Activated T-cell treated with anti-CD3 and anti-CD28 coated beads for 48 hours (primary cell): Measurements from ENCODE around the gene CFAP221.

Source experiments
- DNase-seq: peaks from one replicate; pipeline ENCODE4 v3.0.0-alpha.2; 2020; ENCODE audit warnings: low read depth

The CFAP221 gene

DNA sequence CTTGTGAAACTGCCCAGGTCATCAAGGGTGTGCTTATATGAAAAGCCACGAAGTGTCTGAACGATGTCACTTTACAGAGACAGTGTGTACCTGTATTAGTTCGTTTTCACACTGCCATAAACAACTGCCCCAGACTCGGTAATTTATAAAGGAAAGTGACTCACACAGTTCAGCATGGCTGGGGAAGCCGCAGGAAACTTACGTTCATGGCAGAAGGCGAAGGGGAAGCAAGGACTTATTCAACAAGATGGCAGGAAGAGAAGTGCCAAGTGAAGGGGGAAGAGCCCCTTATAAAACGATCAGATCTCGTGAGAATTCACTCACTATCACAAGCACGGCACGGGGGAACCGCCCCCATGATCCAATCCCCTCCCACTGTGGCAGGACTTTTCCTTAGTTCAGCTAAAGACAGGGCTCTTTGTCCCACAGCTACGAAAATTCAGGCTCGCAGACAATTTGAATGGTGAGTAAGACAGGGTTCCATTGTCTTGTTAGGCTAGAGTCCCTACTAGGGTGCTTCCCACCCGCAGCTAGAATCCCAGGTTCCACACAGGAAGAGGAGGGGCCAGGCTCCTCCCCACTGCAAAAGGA lies 154.9 kb downstream of the CFAP221 start:
- DNase-seq: no peak

DNA sequence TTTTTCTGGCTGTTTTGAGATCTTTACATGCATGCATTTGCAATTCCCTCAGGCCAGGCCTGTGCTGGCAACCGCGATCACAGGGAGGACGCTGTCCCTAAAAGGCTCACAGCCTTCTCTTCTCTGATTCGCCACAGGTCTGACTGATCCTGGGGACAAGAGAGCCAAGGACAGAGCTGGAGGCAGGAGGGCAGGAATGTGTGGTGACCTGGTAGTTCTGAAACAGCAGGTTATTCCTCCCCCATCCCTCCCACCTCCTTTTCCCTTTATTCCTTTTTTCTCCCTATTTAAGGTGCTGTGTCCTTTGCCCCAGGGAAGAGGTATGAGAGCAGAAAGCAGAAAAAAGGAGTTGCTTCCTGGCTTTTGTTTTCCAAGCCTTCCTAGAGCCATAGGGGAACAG lies 156.6 kb downstream of the CFAP221 start:
- DNase-seq: no peak

DNA sequence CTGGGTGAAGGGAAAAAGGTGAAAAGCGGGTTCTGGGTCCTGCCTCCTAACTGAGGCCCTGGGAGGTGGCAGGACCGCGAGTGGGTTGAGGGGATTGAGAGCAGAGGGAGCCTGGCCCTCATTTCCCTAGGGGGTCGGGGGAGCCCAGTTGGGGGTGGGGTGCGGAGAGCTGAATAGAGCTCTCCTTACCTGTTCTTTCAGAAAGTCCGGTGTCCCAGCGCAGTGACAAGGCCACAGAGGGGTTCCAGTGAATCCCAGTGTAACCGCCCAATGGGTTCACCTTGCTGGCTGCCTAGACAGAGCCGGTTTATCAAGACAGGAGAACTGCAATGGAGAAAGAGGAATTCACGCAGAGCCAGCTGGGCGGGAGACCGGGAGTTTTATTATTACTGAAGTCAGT lies 157.1 kb downstream of the CFAP221 start:
- DNase-seq: no peak

DNA sequence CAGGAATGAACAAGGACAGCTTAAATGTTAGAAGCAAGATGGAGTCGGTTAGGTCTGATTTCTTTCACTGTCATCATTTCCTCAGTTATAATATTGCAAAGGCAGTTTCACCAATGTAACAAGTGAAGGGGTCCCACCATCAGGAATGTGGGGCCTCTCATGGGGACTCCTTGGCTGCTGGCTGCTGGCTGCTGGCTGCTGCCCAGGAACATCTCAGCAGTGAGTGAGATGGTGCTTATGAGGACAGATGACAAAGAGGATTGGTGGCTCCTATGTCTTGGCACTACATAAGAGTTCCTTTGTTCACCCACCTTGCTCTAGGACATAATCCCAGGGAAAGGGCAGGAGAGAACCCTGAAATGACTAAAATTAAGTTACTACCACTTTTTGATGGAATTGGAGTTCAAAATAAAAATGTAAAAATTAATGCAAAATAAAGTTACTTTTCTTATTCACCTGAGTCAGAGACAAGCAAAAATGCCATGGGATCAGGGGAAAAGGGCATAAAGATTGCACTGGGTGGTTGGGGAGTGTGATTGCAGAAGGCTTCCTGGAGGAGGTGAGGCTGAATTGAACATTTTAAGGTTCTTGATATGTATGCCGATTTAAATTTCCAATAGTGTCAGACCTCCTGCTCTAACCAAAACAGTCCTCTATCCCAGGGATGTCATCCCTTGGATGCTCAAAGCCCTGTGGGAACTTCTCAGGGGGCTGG lies 158.1 kb downstream of the CFAP221 start:
- no peak for DNase-seq

DNA sequence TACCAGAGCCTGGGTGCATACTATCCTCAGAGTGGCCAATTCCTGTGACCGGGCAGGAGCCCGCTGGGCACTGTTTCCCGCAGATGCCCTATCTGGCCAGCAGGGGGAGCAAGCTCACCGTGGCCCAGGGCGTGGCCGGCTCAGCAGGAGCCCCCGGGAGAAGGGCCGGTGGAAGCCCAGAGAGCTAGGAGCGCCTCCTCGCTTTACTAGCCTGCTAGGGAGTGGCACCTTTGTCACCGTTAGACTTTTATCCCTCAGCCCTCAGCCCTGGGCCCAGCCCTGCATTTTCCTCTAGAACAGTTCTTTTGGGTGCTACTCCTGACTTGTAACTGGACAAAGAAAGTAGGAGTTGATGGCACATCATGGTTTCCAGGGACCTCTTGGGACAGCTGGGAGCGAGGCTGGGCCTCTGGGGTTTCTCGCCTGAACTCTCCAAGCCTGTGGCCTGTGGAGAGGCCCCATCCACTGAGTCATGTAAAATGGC lies 158.7 kb downstream of the CFAP221 start:
- DNase-seq: peak; percentile 60

DNA sequence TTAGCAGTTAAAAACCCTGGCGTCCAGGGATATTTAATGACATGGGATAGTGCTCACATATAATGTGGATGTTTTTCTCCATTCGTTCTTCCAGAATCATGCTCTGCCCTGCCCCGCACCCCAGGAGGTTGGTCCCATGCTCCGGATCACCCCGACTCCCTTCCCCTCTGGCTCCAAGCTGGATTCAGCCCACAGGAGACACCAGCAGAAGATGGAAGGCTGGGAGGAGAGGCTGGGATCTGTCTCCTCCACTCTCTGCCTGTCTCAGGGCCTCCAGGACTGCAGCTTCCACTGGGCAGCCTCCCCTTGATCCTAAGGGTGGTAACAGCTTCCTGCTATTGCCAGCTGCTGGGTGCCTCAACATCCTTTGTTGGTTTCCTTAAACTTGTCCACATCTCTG lies 159.3 kb downstream of the CFAP221 start:
- no peak for DNase-seq

DNA sequence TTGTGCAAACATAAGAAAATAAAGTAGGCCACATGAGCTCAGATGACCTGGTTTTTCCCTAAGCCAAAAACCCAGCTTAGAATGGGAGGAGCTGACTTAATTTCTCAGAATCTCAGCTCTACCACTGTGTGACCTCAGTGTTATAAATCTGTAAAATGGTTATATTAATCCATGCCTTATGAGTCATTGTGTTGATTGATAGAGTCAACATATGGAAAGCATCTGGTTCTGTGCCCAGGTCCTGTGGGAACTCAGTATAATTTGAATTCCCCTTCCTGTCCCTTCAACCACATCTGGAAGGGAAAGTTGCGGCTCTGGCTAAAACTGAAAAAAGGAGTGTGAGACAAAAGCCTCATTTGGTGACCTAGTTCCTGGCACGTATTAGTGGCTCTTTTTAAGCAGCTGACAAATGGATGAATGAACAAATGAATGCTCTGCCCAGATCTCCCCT lies 160.4 kb downstream of the CFAP221 start:
- no peak for DNase-seq

DNA sequence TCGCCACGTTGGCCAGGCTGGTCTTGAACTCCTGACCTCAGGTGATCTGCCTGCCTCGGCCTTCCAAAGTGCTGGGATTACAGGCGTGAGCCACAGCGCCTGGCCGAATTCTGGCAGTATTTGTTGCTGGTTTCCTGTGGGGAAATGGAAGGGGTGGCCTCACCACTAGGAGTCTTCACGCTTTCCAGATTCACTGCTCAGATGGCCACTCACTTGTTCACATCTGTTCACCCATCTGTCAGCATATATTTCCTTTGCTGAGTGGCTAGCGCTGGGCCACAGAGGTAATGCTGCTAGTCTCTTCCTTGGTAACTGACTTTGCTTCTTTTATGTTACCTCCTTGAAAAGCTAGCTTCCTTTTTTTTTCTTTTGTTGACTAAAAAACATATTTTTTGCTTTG lies 162.0 kb downstream of the CFAP221 start:
- no peak for DNase-seq
